ENCODE results near the gene IL24. TPM values are rescaled to one million over a fixed set of nuclear protein-coding genes. Genes with fewer than 3 reads are reported as not detected.

IL24 gene
- polyA plus RNA-seq, 2 donors: not detected

DNA sequence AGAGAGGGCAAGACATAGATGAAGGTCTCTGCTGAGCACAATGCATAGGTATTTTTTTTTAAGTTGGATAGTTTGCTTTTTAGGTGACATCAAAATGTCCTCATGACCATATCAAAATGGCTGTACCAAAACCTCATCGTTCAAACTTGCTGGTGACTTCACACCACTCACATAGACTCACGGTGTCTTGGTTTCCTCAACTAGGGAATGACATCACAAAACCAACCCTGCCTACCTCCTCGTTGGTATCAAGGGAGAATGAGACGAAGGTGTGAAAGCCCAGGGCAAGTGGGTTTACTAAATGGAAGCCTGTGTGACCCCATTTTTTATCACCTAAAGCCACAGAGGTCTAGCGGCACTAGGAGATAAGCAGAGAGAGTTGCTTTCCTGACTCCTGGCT is 47.5 kb downstream of the IL24 start:
- Histone ChIP-seq H3K27me3 (ENCODE audit: control insufficient read depth in 1 of 2, insufficient read depth in 2 of 2, low read length in 2 of 2) (no peaks in the 10 kb centered on the region), H3K27ac (ENCODE audit: low read depth in 2 of 2, low read length in 1 of 2) (no peak overlapping the region), H3K4me1 (ENCODE audit: control insufficient read depth in 2 of 2, insufficient read depth in 2 of 2, low read length in 1 of 2) (peaks cover 0 to 2% of the 10 kb centered on the region in 2 donors), H3K36me3 (ENCODE audit: control insufficient read depth in 2 of 2, insufficient read depth in 2 of 2, low read length in 1 of 2) (no peaks in the 10 kb centered on the region), H3K4me3 (ENCODE audit: low read depth in 1 of 2, low read length in 2 of 2) (no peak overlapping the region), H3K9me3 (ENCODE audit: control insufficient read depth in 2 of 2, insufficient read depth in 1 of 2, low read depth in 1 of 2, low read length in 1 of 2) (no peaks in the 10 kb centered on the region)
- 67 to 69% methylated on average over 5 of the region's 5 CpGs for WGBS, 2 donors

DNA sequence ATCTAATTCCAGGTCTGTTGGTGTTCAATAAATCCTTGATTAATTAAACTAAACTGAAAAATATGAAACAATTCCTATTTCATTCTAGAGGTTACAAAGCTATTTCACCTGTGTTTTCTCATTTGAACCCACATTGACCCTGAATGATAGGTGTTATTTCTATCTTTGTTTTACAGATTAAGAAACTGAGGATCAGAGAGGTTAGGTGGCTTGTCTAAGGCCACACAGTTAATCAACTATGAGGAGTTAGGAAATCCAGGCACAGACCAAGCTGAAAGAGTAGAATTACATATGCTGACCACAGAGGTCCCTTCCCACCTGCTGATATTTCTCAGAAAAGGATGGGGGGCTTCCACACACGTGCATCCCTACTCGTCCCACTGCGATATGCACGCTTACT is 48.5 kb downstream of the IL24 start:
- H3K27ac ChIP-seq (ENCODE audit: low read depth in 2 of 2, low read length in 1 of 2): no peak overlapping the region
- no peaks in the 10 kb centered on the region for H3K36me3 ChIP-seq (ENCODE audit: control insufficient read depth in 2 of 2, insufficient read depth in 2 of 2, low read length in 1 of 2)
- peaks cover 0 to 2% of the 10 kb centered on the region in 2 donors for H3K4me1 ChIP-seq (ENCODE audit: control insufficient read depth in 2 of 2, insufficient read depth in 2 of 2, low read length in 1 of 2)
- no peaks in the 10 kb centered on the region for H3K9me3 ChIP-seq (ENCODE audit: control insufficient read depth in 2 of 2, insufficient read depth in 1 of 2, low read depth in 1 of 2, low read length in 1 of 2)
- WGBS, 2 donors: 91 to 92% methylated on average over 4 of the region's 4 CpGs
- H3K4me3 ChIP-seq (ENCODE audit: low read depth in 1 of 2, low read length in 2 of 2): no peak overlapping the region
- H3K27me3 ChIP-seq (ENCODE audit: control insufficient read depth in 1 of 2, insufficient read depth in 2 of 2, low read length in 2 of 2): no peaks in the 10 kb centered on the region

DNA sequence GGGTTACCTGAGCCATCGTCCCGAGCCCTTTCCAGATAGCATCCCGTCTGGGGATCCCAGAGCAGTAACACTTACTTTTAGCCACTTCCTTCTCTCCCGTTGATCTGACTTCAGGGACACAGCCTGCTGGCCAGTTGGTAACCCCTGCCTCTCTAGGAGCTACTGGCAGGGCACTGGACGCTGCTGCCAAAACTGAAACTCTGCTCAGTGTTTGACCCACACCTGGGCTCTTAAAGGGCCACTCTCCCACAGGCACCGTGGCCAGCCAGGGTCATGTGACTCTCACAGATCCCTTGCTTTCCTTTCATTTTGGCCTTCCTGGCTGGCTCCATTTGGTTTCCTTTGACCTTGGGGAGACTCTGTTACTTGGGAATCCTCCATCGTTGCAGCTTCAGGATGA is 49.0 kb downstream of the IL24 start, which contains the start of gene PIGR:
PIGR (minus strand) TSS at position 206 of the 400 bp plus-strand sequence. CDS start 5,935 bp downstream, outside the sequence.
- no peak within 1 kb of the TSS for H3K27ac ChIP-seq (ENCODE audit: low read depth in 2 of 2, low read length in 1 of 2)
- H3K36me3 ChIP-seq (ENCODE audit: control insufficient read depth in 2 of 2, insufficient read depth in 2 of 2, low read length in 1 of 2): no peaks in the 10 kb centered on the region

DNA sequence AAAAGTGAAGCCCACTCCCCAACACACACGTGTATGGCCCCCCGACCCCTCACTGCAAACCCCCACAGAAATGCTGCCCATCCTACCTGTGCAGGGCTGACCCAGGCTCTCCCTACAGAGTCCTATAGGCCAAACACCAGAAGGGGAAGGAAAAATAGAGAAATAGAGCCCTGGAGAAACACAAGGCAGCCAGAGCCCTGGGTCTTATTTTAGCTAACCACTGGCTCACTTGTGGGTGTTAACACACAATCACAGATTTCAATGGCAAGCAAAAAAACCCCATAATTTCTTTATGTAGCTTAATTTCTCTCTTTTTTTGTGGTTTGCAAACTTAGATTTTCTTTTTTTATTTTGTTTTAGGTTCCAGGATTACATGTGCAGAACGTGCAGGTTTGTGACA is 50.0 kb downstream of the IL24 start:
- H3K27me3 ChIP-seq (ENCODE audit: control insufficient read depth in 1 of 2, insufficient read depth in 2 of 2, low read length in 2 of 2): no peaks in the 10 kb centered on the region
- WGBS, 2 donors: 78% methylated on average over 3 of the region's 3 CpGs
- no peak overlapping the region for H3K4me3 ChIP-seq (ENCODE audit: low read depth in 1 of 2, low read length in 2 of 2)
- no peaks in the 10 kb centered on the region for H3K9me3 ChIP-seq (ENCODE audit: control insufficient read depth in 2 of 2, insufficient read depth in 1 of 2, low read depth in 1 of 2, low read length in 1 of 2)
- H3K36me3 ChIP-seq (ENCODE audit: control insufficient read depth in 2 of 2, insufficient read depth in 2 of 2, low read length in 1 of 2): no peaks in the 10 kb centered on the region
- H3K27ac ChIP-seq (ENCODE audit: low read depth in 2 of 2, low read length in 1 of 2): no peak overlapping the region
- H3K4me1 ChIP-seq (ENCODE audit: control insufficient read depth in 2 of 2, insufficient read depth in 2 of 2, low read length in 1 of 2): peaks cover 0 to 5% of the 10 kb centered on the region in 2 donors

More for the DNA sequence above, 49.0 kb downstream of the IL24 start, which contains the start of gene PIGR:
- H3K27me3 ChIP-seq (ENCODE audit: control insufficient read depth in 1 of 2, insufficient read depth in 2 of 2, low read length in 2 of 2): no peaks in the 10 kb centered on the region
- peaks cover 0 to 2% of the 10 kb centered on the region in 2 donors for H3K4me1 ChIP-seq (ENCODE audit: control insufficient read depth in 2 of 2, insufficient read depth in 2 of 2, low read length in 1 of 2)
- WGBS, 2 donors: 59 to 71% methylated on average over 7 of the region's 7 CpGs
- no peak within 1 kb of the TSS for H3K4me3 ChIP-seq (ENCODE audit: low read depth in 1 of 2, low read length in 2 of 2)
- H3K9me3 ChIP-seq (ENCODE audit: control insufficient read depth in 2 of 2, insufficient read depth in 1 of 2, low read depth in 1 of 2, low read length in 1 of 2): no peaks in the 10 kb centered on the region

DNA sequence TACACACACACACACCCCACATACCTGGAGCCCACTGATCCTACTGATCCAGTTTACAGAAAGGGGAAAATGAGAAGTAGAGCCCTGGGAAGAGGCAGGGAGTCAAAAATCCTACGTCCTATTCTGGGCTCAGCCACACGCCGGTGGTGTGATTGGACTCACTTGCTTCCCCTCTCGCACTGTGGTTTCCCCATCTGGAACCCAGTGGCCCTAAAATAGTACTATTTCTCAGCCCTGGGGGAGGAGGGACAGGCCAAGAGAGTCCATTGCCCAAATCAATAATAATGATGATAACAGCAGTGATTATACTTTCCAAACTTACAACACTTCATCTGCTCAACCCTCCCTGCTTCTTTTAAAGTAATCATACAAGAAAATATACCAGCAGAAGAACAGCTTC is 52.0 kb downstream of the IL24 start:
- Histone ChIP-seq H3K4me3 (ENCODE audit: low read depth in 1 of 2, low read length in 2 of 2) (no peak overlapping the region), H3K27me3 (ENCODE audit: control insufficient read depth in 1 of 2, insufficient read depth in 2 of 2, low read length in 2 of 2) (no peaks in the 10 kb centered on the region), H3K36me3 (ENCODE audit: control insufficient read depth in 2 of 2, insufficient read depth in 2 of 2, low read length in 1 of 2) (no peaks in the 10 kb centered on the region), H3K27ac (ENCODE audit: low read depth in 2 of 2, low read length in 1 of 2) (no peak overlapping the region), H3K4me1 (ENCODE audit: control insufficient read depth in 2 of 2, insufficient read depth in 2 of 2, low read length in 1 of 2) (peaks cover 0 to 12% of the 10 kb centered on the region in 2 donors), H3K9me3 (ENCODE audit: control insufficient read depth in 2 of 2, insufficient read depth in 1 of 2, low read depth in 1 of 2, low read length in 1 of 2) (no peaks in the 10 kb centered on the region)
- WGBS, 2 donors: 88 to 89% methylated on average over 4 of the region's 4 CpGs

DNA sequence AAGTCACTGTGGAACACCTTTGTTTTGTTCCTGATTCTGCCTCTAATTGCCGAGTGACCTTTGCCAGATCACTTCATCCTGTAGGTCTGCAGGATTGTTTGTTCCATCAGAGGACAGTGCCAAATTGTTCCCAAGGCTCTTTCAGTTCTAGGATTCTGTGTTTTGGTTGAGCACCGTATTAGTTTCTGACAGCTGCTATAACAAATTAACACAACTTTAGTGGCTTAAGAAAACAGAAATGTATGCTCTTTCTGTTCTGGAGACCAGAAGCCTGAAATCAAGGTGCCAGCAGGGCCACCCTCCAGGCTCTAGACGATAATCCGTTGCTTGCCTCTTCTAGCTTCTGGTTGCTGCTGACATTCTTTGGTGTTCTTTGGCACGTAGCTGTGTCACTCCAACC is 52.4 kb downstream of the IL24 start:
- no peaks in the 10 kb centered on the region for H3K9me3 ChIP-seq (ENCODE audit: control insufficient read depth in 2 of 2, insufficient read depth in 1 of 2, low read depth in 1 of 2, low read length in 1 of 2)
- WGBS, 2 donors: 90 to 94% methylated on average over 5 of the region's 5 CpGs
- peaks cover 0 to 12% of the 10 kb centered on the region in 2 donors for H3K4me1 ChIP-seq (ENCODE audit: control insufficient read depth in 2 of 2, insufficient read depth in 2 of 2, low read length in 1 of 2)
- no peaks in the 10 kb centered on the region for H3K27me3 ChIP-seq (ENCODE audit: control insufficient read depth in 1 of 2, insufficient read depth in 2 of 2, low read length in 2 of 2)
- no peak overlapping the region for H3K27ac ChIP-seq (ENCODE audit: low read depth in 2 of 2, low read length in 1 of 2)
- H3K36me3 ChIP-seq (ENCODE audit: control insufficient read depth in 2 of 2, insufficient read depth in 2 of 2, low read length in 1 of 2): no peaks in the 10 kb centered on the region
- H3K4me3 ChIP-seq (ENCODE audit: low read depth in 1 of 2, low read length in 2 of 2): no peak overlapping the region

DNA sequence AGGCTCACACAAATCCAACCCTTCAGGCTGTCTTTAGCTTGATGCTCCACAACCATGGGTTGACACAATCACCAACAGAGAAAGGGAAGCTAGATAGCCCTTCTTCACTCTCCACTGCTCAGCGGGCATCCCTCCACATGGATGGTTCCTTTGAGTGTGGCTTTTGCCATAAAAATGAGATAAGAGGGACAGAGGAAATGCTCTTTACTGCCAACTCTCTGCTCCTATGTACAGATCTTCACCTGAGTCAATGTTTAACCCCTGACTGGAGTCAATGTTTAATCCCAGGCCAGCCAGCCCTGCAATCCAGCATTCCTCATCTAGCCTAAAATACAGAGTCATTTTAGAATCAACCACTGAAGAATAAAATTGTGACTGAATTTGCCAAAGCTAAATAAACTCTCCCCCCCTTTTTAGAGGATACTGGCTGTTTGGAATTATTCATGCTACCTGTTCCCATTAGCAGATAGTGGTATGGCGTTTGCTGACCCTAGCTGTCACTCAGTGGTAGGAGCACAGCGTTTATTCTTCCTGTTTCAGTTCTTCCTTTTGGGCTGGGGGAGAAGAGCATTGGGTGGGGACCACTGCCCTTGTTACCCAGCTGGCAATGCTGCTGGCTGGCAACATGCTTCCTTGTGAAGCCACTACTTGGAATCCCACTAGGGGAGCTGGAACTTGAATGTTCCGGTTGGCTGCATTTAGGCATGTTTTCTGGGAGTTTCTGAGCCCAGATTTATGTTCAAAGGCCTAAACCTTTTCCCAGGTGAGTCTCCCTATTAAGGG is 54.3 kb downstream of the IL24 start:
- Histone ChIP-seq H3K27ac (ENCODE audit: low read depth in 2 of 2, low read length in 1 of 2) (peak overlapping the region; percentile 53 to 94), H3K4me3 (ENCODE audit: low read depth in 1 of 2, low read length in 2 of 2) (no peak overlapping the region), H3K27me3 (ENCODE audit: control insufficient read depth in 1 of 2, insufficient read depth in 2 of 2, low read length in 2 of 2) (no peaks in the 10 kb centered on the region), H3K9me3 (ENCODE audit: control insufficient read depth in 2 of 2, insufficient read depth in 1 of 2, low read depth in 1 of 2, low read length in 1 of 2) (no peaks in the 10 kb centered on the region), H3K36me3 (ENCODE audit: control insufficient read depth in 2 of 2, insufficient read depth in 2 of 2, low read length in 1 of 2) (no peaks in the 10 kb centered on the region), H3K4me1 (ENCODE audit: control insufficient read depth in 2 of 2, insufficient read depth in 2 of 2, low read length in 1 of 2) (peaks cover 0 to 12% of the 10 kb centered on the region in 2 donors)
- 73 to 75% methylated on average over 4 of the region's 4 CpGs for WGBS, 2 donors

DNA sequence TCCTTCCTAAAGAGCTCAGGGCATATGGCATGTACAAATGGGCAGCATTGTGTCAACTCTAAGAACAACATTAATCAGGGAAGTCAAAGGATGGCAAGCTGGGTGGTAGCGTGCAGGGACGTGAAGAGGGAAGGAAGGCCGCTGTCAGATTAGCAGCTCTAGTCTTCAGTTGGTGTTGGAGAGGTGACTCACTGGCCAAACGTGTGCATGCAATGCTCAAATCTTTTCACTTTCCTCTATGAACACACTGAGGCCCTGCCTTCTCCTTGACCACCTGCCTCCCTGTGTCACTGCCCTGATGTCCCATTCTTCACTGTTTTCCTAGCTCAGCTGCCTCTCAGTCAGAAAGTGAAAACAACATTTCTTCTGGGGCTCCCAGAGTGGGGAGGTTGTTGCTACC is 54.9 kb downstream of the IL24 start:
- H3K4me1 ChIP-seq (ENCODE audit: control insufficient read depth in 2 of 2, insufficient read depth in 2 of 2, low read length in 1 of 2): peaks cover 0 to 12% of the 10 kb centered on the region in 2 donors
- 42 to 52% methylated on average over 4 of the region's 4 CpGs for WGBS, 2 donors

DNA sequence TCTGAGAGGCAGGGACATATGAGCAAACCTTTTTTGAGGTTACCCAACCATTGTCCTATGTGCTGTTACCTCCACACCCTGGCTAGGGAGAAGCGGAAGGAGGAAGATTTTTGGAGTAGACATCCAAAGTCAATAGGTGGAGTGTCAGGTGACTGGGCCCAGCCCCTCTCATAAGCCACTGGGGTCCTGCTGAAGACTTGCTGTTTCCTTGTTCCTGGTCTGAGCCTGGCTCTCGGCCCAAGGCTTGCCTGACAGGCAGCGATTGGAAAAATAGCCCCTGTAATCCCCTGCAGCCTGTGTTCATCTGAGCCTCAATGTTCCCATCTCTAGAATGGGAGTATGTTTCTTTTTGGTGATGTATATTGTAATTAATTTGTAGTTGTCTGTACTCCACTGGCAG is 55.9 kb downstream of the IL24 start:
- Histone ChIP-seq H3K9me3 (ENCODE audit: control insufficient read depth in 2 of 2, insufficient read depth in 1 of 2, low read depth in 1 of 2, low read length in 1 of 2) (no peaks in the 10 kb centered on the region), H3K36me3 (ENCODE audit: control insufficient read depth in 2 of 2, insufficient read depth in 2 of 2, low read length in 1 of 2) (no peaks in the 10 kb centered on the region), H3K4me1 (ENCODE audit: control insufficient read depth in 2 of 2, insufficient read depth in 2 of 2, low read length in 1 of 2) (peaks cover 0 to 12% of the 10 kb centered on the region in 2 donors), H3K27ac (ENCODE audit: low read depth in 2 of 2, low read length in 1 of 2) (peak overlapping the region; percentile 82 to 84), H3K4me3 (ENCODE audit: low read depth in 1 of 2, low read length in 2 of 2) (no peak overlapping the region), H3K27me3 (ENCODE audit: control insufficient read depth in 1 of 2, insufficient read depth in 2 of 2, low read length in 2 of 2) (no peaks in the 10 kb centered on the region)
- WGBS, 2 donors: 57 to 70% methylated on average over 3 of the region's 3 CpGs

More for the DNA sequence above, 54.9 kb downstream of the IL24 start:
- Histone ChIP-seq H3K36me3 (ENCODE audit: control insufficient read depth in 2 of 2, insufficient read depth in 2 of 2, low read length in 1 of 2) (no peaks in the 10 kb centered on the region), H3K9me3 (ENCODE audit: control insufficient read depth in 2 of 2, insufficient read depth in 1 of 2, low read depth in 1 of 2, low read length in 1 of 2) (no peaks in the 10 kb centered on the region), H3K4me3 (ENCODE audit: low read depth in 1 of 2, low read length in 2 of 2) (no peak overlapping the region), H3K27ac (ENCODE audit: low read depth in 2 of 2, low read length in 1 of 2) (peak overlapping the region; percentile 84 to 94), H3K27me3 (ENCODE audit: control insufficient read depth in 1 of 2, insufficient read depth in 2 of 2, low read length in 2 of 2) (no peaks in the 10 kb centered on the region)

DNA sequence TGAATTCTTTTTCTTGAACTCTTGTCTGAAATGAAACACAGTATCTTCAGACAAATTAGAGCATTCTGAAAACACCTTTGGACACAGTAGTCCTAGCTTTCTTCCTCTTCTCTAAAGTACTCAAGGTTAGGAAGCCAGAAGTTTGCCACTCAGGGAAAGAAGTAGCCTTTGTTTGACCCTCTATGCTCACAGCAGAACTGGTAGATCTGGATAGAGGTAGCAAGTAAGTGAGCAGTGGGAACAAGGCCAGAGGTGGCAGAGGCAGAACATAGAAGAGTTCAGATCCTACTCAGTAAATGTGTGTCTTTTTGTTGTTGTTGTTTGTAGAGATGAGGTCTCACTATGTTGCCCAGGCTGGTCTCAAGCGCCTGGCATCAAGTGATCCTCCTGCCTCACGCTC is 56.4 kb downstream of the IL24 start:
- peaks cover 0 to 12% of the 10 kb centered on the region in 2 donors for H3K4me1 ChIP-seq (ENCODE audit: control insufficient read depth in 2 of 2, insufficient read depth in 2 of 2, low read length in 1 of 2)
- H3K27me3 ChIP-seq (ENCODE audit: control insufficient read depth in 1 of 2, insufficient read depth in 2 of 2, low read length in 2 of 2): no peaks in the 10 kb centered on the region
- WGBS, 2 donors: 71 to 95% methylated on average over 2 of the region's 2 CpGs
- H3K36me3 ChIP-seq (ENCODE audit: control insufficient read depth in 2 of 2, insufficient read depth in 2 of 2, low read length in 1 of 2): no peaks in the 10 kb centered on the region
- no peaks in the 10 kb centered on the region for H3K9me3 ChIP-seq (ENCODE audit: control insufficient read depth in 2 of 2, insufficient read depth in 1 of 2, low read depth in 1 of 2, low read length in 1 of 2)
- H3K4me3 ChIP-seq (ENCODE audit: low read depth in 1 of 2, low read length in 2 of 2): no peak overlapping the region
- H3K27ac ChIP-seq (ENCODE audit: low read depth in 2 of 2, low read length in 1 of 2): peak overlapping the region; percentile 82 to 84

Data from esophagus (tissue), 2 donors.